Midbrain (tissue), 1 donor: Measurements from ENCODE around the gene ATL3.
A peak's percentile ranks its signal among the peaks of the same experiment; 100 is the strongest.
"Not testable (repeated sequence)": the region's sequence is repeated elsewhere in the genome, so short reads cannot be mapped to it uniquely, and the experiment has no call there.

Experiments used
- DNase-seq: peaks from one replicate; lab custom pipeline; 2025; lab: John Stamatoyannopoulos, UW

ATL3 gene

GRCh38 chr11:63671322-63672155 is at the start of gene ATL3:
TSS of gene ATL3 (minus strand) at chr11:63671376. CDS start at chr11:63671335, 41 bp downstream.
- DNase-seq: peak; percentile 96

GRCh38 chr11:63720611-63721010 is 49.4 kb upstream of the ATL3 start:
- DNase-seq: no peak

- no peak for DNase-seq
Measured at GRCh38 chr11:63719987-63720386, 48.8 kb upstream of the ATL3 start.

- DNase-seq: no peak
Measured at GRCh38 chr11:63719001-63719400, 47.8 kb upstream of the ATL3 start.

GRCh38 chr11:63716046-63716445 is 44.9 kb upstream of the ATL3 start:
- DNase-seq: no peak

GRCh38 chr11:63713766-63714165 is 42.6 kb upstream of the ATL3 start:
- no peak for DNase-seq

GRCh38 chr11:63711838-63712237 is 40.7 kb upstream of the ATL3 start:
- no peak for DNase-seq

GRCh38 chr11:63710476-63711217 is 39.5 kb upstream of the ATL3 start:
- DNase-seq: no peak

- no peak for DNase-seq
Measured at GRCh38 chr11:63709336-63709884, 38.2 kb upstream of the ATL3 start.

- no peak for DNase-seq
Measured at GRCh38 chr11:63708764-63709163, 37.6 kb upstream of the ATL3 start.

- DNase-seq: peak; percentile 35
Measured at GRCh38 chr11:63705526-63705925, 34.4 kb upstream of the ATL3 start.

- no peak for DNase-seq
Measured at GRCh38 chr11:63699896-63700295, 28.7 kb upstream of the ATL3 start.

- DNase-seq: no peak
Measured at GRCh38 chr11:63698976-63699733, 28.0 kb upstream of the ATL3 start.

GRCh38 chr11:63694596-63694995 is 23.4 kb upstream of the ATL3 start:
- no peak for DNase-seq

GRCh38 chr11:63687845-63688244 is 16.7 kb upstream of the ATL3 start:
- no peak for DNase-seq

- DNase-seq: no peak
Measured at GRCh38 chr11:63686926-63687325, 15.8 kb upstream of the ATL3 start.

GRCh38 chr11:63685158-63685721 is 14.1 kb upstream of the ATL3 start:
- not testable (repeated sequence) for DNase-seq

GRCh38 chr11:63683133-63683991 is 12.2 kb upstream of the ATL3 start:
- peak; percentile 35 for DNase-seq

- peak; percentile 72 for DNase-seq
Measured at GRCh38 chr11:63682066-63683021, 11.2 kb upstream of the ATL3 start.
